ELR (cell line): ENCODE results near the gene PTGDS.
"Not testable (repeated sequence)": the region's sequence is repeated elsewhere in the genome, so short reads cannot be mapped to it uniquely, and the experiment has no call there.

Source experiments
- DNase-seq: peaks from one replicate; pipeline ENCODE4 v3.0.0-alpha.2; 2015; ENCODE audit warnings: low read depth

PTGDS gene

GRCh38 chr9:136992819-136993369 is 15.6 kb downstream of the PTGDS start:
- DNase-seq = no peak

GRCh38 chr9:136994180-136994887 is 17.0 kb downstream of the PTGDS start:
- DNase-seq = no peak

GRCh38 chr9:136994888-136995230 is 17.6 kb downstream of the PTGDS start:
- no peak for DNase-seq

- DNase-seq = no peak
These were observed 18.1 kb downstream of the PTGDS start for GRCh38 chr9:136995362-136995761.

- peak; percentile 23 for DNase-seq
These were observed 18.5 kb downstream of the PTGDS start for GRCh38 chr9:136995772-136996311.

GRCh38 chr9:136996361-136997292 is 19.3 kb downstream of the PTGDS start, which contains the start of gene CLIC3:
TSS of gene CLIC3 (minus strand) at chr9:136996568. CDS start at chr9:136996543, 25 bp downstream.
- peak; percentile 30 for DNase-seq

GRCh38 chr9:136997371-136997770 is 20.1 kb downstream of the PTGDS start:
- no peak for DNase-seq

GRCh38 chr9:136997830-136998234 is 20.5 kb downstream of the PTGDS start:
- DNase-seq = no peak

GRCh38 chr9:137000177-137000930 is 23.1 kb downstream of the PTGDS start:
- peak; percentile 38 for DNase-seq

- no peak for DNase-seq
These were observed 24.7 kb downstream of the PTGDS start for GRCh38 chr9:137001857-137002645.

- DNase-seq = no peak
These were observed 25.3 kb downstream of the PTGDS start for GRCh38 chr9:137002646-137003041.

- DNase-seq = not testable (repeated sequence)
These were observed 27.0 kb downstream of the PTGDS start for GRCh38 chr9:137004285-137004684.

- DNase-seq = no peak
These were observed 29.1 kb downstream of the PTGDS start for GRCh38 chr9:137006116-137007003.

- DNase-seq = no peak
These were observed 30.0 kb downstream of the PTGDS start for GRCh38 chr9:137007108-137007815.

- no peak for DNase-seq
These were observed 30.5 kb downstream of the PTGDS start for GRCh38 chr9:137007816-137008270.

GRCh38 chr9:137008312-137008711 is 31.0 kb downstream of the PTGDS start:
- no peak for DNase-seq

GRCh38 chr9:137009217-137009616 is 31.9 kb downstream of the PTGDS start:
- DNase-seq = no peak

- DNase-seq = no peak
These were observed 32.8 kb downstream of the PTGDS start for GRCh38 chr9:137009938-137010732.
